Neutrophil (primary cell): ENCODE results near the gene ZNF789.
A peak's percentile ranks its signal among the peaks of the same experiment; 100 is the strongest.

Experiments used
- H3K27ac ChIP-seq: fragments of 200-600 bp; sonication (generic); 2 replicates; pipeline ENCODE4 v1.5.1; 2016; ENCODE audit warnings: mild to moderate bottlenecking, moderate library complexity
- H3K27me3 ChIP-seq: fragments of 200-600 bp; sonication (generic); 2 replicates; pipeline ENCODE4 v1.6.0; 2016; ENCODE audit warnings: mild to moderate bottlenecking
- H3K36me3 ChIP-seq: fragments of 200-600 bp; sonication (generic); 2 replicates; pipeline ENCODE4 v1.5.1; 2017
- H3K4me1 ChIP-seq, 2 experiments: fragments of 200-600 bp in 1 of 2; sonication (generic) in 1 of 2; 1 replicate in 1 of 2; 2 replicates in 1 of 2; pipeline versions ENCODE4 v1.5.1 to v1.6.1; 2013 to 2016; ENCODE audit warnings: low read depth in 1 of 2, low read length in 1 of 2, mild to moderate bottlenecking in 1 of 2, moderate library complexity in 1 of 2; ENCODE audit not compliant: control insufficient read depth in 1 of 2, insufficient read depth in 1 of 2
- H3K4me3 ChIP-seq, 2 experiments: fragments of 200-600 bp in 1 of 2; sonication (generic) in 1 of 2; 1 replicate in 1 of 2; 2 replicates in 1 of 2; pipeline ENCODE4 v1.5.1; 2013 to 2016; ENCODE audit warnings: low read depth in 1 of 2, low read length in 1 of 2, mild to moderate bottlenecking in 1 of 2, moderate library complexity in 1 of 2
- H3K9me3 ChIP-seq: fragments of 200-600 bp; sonication (generic); 2 replicates; pipeline ENCODE4 v1.5.1; 2016
- TF ChIP-seq, protein P1 (sequence below): fragments of 200-600 bp; sonication (generic); IDR thresholded peaks from 2 replicates; pipeline ENCODE4 v1.5.1; 2016; ENCODE audit warnings: antibody characterized with exemption

The ZNF789 gene

DNA sequence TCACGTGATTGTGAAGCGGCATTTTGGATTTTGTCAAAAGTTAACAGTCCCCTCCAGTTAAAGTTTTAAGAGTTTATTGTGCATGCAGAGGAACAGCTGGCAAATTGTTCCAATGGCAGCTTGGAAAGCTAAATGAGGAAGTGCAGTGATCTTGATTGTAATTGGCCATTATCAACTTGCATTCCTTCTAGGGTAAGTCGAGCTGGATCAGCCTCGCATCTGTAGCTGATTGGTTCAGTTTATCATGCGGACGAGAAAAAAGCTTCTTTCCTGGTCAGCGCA is 566 bp downstream of the ZNF789 start:
- peak overlapping the region; percentile 86 for H3K27ac ChIP-seq
- peaks cover 33% of the 10 kb centered on the region for H3K27me3 ChIP-seq
- H3K36me3 ChIP-seq = no peaks in the 10 kb centered on the region
- H3K9me3 ChIP-seq = no peaks in the 10 kb centered on the region
- TF ChIP-seq, protein P1, sequence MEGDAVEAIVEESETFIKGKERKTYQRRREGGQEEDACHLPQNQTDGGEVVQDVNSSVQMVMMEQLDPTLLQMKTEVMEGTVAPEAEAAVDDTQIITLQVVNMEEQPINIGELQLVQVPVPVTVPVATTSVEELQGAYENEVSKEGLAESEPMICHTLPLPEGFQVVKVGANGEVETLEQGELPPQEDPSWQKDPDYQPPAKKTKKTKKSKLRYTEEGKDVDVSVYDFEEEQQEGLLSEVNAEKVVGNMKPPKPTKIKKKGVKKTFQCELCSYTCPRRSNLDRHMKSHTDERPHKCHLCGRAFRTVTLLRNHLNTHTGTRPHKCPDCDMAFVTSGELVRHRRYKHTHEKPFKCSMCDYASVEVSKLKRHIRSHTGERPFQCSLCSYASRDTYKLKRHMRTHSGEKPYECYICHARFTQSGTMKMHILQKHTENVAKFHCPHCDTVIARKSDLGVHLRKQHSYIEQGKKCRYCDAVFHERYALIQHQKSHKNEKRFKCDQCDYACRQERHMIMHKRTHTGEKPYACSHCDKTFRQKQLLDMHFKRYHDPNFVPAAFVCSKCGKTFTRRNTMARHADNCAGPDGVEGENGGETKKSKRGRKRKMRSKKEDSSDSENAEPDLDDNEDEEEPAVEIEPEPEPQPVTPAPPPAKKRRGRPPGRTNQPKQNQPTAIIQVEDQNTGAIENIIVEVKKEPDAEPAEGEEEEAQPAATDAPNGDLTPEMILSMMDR = no peak
- H3K4me3 ChIP-seq = peak overlapping the region; percentile 87 to 94
- peaks cover 11 to 12% of the 10 kb centered on the region in 2 experiments for H3K4me1 ChIP-seq

DNA sequence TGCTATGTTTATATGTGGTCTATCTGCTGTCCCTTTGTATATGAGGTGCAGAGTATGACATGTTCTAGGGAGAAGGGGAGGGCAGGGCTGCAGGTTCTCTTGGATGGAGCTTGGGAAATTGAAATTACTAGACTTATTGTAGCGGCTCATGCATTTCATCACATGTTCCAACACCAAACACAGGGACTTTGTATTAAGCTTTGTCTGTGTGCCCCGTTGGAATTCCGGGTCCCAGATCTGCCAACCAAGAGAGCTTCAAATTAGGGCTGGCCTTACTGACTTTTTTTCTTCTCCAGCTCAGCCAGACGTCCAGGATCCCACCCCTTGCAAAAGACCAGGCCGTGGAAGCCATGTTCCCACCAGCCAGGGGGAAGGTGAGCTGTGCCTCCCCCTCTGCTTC is 3.4 kb downstream of the ZNF789 start:
- no peak overlapping the region for H3K4me3 ChIP-seq
- H3K9me3 ChIP-seq = no peaks in the 10 kb centered on the region
- H3K4me1 ChIP-seq = peaks cover 11 to 12% of the 10 kb centered on the region in 2 experiments
- H3K27me3 ChIP-seq = peaks cover 5% of the 10 kb centered on the region
- TF ChIP-seq, protein P1 = no peak
- no peak overlapping the region for H3K27ac ChIP-seq
- peaks cover 18% of the 10 kb centered on the region for H3K36me3 ChIP-seq

DNA sequence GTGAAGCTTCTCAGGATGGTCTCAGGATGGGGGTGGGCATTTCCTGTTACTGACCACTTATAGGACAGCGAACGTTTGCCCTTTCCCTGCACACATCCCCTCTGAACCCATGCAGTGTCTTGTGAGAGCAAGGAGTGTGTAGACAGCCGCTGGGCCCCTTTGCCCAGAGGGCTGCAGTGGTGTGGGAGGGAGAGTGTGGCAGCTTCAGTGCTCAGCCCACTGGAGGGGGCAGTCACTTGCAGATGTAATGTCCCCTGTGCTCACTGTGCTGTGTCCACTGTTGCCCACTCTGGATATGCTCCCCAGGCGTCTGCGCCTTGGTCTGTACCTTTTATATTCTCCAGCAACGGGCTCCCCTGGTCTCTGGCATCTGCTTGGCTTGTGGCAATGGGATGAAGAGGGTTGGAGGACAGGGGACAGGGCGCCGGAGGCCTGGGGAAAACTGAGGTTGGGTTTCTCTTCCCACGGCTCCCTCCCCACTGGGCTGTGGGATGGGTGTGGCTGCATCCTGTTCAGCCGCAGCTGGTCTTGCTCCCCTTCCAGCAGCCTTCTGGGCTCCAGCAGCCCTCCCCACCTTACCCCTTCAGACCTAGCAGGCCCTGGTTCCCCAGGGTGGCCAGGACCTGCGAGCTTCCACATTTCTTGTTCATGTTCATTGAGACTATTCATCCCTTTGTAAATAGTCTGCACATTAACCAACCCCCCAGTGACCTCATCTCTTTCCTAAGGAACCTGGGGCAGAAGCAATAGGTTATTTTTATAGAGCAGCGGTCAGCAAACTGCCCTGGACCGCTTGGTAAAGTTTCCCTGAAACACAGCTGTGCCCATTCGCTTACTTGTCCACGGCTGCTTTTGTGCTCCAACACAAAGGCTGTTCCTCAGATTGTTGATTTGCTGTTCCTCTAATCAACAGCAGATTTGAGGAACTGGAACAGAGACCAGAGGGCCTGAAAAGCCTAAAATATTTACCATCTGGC is 6.1 kb downstream of the ZNF789 start:
- H3K27ac ChIP-seq = no peak overlapping the region
- H3K4me1 ChIP-seq = peaks cover under 1% of the 10 kb centered on the region in 2 experiments
- H3K27me3 ChIP-seq = no peaks in the 10 kb centered on the region
- H3K36me3 ChIP-seq = peaks cover 32% of the 10 kb centered on the region
- no peak overlapping the region for H3K4me3 ChIP-seq
- no peaks in the 10 kb centered on the region for H3K9me3 ChIP-seq
- TF ChIP-seq, protein P1 = no peak

DNA sequence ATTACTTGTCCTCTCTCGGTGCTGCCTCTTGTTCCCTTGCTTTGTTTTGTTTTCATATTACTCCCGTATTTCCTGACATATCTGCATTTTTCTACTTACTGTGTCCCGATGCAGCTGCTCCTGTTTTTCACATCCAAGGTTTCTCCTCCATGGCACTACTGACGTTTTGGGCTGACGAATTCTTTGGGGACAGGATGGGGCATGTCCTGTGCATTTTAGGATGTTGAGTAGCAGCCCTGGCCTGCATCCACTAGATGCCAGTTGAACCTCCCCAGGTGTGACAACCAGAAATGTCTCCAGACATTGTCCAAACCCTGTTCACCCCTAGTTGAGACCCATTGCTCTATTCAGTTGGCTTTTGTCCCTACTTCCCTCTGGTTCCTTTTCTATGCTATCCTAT is 12.4 kb downstream of the ZNF789 start:
- no peaks in the 10 kb centered on the region for H3K27me3 ChIP-seq
- no peaks in the 10 kb centered on the region for H3K9me3 ChIP-seq
- H3K4me1 ChIP-seq = no peaks in the 10 kb centered on the region
- H3K4me3 ChIP-seq = no peak overlapping the region
- TF ChIP-seq, protein P1 = no peak
- peaks cover 45% of the 10 kb centered on the region for H3K36me3 ChIP-seq
- no peak overlapping the region for H3K27ac ChIP-seq

DNA sequence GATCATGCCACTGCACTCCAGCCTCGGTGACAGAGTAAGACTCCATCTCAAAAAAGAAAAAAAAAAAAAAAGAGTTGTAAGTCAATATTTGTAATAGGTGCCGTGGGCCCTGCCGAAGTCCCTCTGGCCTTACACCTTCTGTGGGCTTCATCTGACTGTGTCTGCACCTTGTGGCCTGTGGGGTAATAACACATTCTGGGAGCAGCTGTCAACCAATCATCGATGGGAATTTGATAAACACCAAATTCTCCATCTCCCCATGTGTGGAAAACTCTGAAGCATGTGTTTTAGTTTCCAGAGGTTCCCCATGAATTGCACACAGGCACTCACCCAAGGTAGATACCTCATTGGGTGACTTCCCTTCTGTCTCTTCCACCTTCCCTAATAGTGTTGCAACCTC is 16.5 kb downstream of the ZNF789 start:
- H3K4me3 ChIP-seq = no peak overlapping the region
- no peaks in the 10 kb centered on the region for H3K9me3 ChIP-seq
- H3K27me3 ChIP-seq = no peaks in the 10 kb centered on the region
- H3K27ac ChIP-seq = no peak overlapping the region
- TF ChIP-seq, protein P1 = no peak
- no peaks in the 10 kb centered on the region for H3K4me1 ChIP-seq
- peaks cover 37% of the 10 kb centered on the region for H3K36me3 ChIP-seq
